K562 (cell line): ENCODE measurements around the gene ADIPOR2. TPM values are rescaled to one million over a fixed set of nuclear protein-coding genes. Genes with fewer than 3 reads are reported as not detected.
A peak's percentile ranks its signal among the peaks of the same experiment; 100 is the strongest.

Source experiments
- ATAC-seq: fragments of 200-7000 bp; cut with Tn5 transposase; 3 replicates; pipeline ENCODE4 v1.9.1; 2020; ENCODE audit warnings: moderate library complexity
- BruUV-seq: library from RNA; stranded (reverse); fragments of 400-500 nt; replicated peaks from 2 replicates; lab custom pipeline; 2021; lab: Mats Ljungman, UMichigan
- CTCF ChIA-PET: fragments of 300-600 bp; formaldehyde crosslinking; extraction: SDS; loops from one replicate; lab custom pipeline; 2021; ENCODE audit warnings: low intra/inter-chr PET ratio; lab: Yijun Ruan, JAX
- POLR2A ChIA-PET: fragments of 300-600, 350-650 bp; sonication (Branson Sonifier 250); formaldehyde crosslinking; extraction: SDS; loops from one replicate; lab custom pipeline; 2021; ENCODE audit warnings: antibody characterized with exemption, inconsistent platforms; lab: Yijun Ruan, JAX
- DNase-seq, 4 experiments: peaks; one replicate each; pipeline versions ENCODE4 v3.0.0 to v3.0.0-alpha.2; 2011 to 2018; ENCODE audit warnings: low spot score in 3 of 4, mixed read lengths in 3 of 4; ENCODE audit errors: extremely low read depth in 1 of 4
- FAIRE-seq: peaks from 2 replicates; lab custom pipeline; 2011; peaks lifted over from hg19 to GRCh38; lab: Jason Lieb, UNC
- H2AFZ ChIP-seq: 2 replicates; pipeline ENCODE4 v1.6.0; 2011; ENCODE audit warnings: low read depth, low read length, control low read depth, inconsistent platforms
- H3K27ac ChIP-seq: fragments of 200-600 bp; 3 replicates; pipeline ENCODE4 v1.8.0; 2011; ENCODE audit warnings: low read depth, mild to moderate bottlenecking, control low read depth, inconsistent platforms, low read length, moderate library complexity, mixed read lengths; ENCODE audit errors: extremely low read depth
- H3K27me3 ChIP-seq, 2 experiments: fragments of 300-600 bp in 1 of 2; 2 replicates in 1 of 2; 3 replicates in 1 of 2; pipeline versions ENCODE4 v1.6.0 to v1.8.0; 2011; ENCODE audit warnings: inconsistent platforms in 2 of 2, low read length in 2 of 2, mild to moderate bottlenecking in 1 of 2, mixed read lengths in 1 of 2, moderate library complexity in 1 of 2; ENCODE audit not compliant: control insufficient read depth in 2 of 2, insufficient read depth in 2 of 2
- H3K36me3 ChIP-seq: fragments of 300-600 bp; 3 replicates; pipeline ENCODE4 v1.8.0; 2011; ENCODE audit warnings: mild to moderate bottlenecking, low read length, inconsistent platforms; ENCODE audit not compliant: control insufficient read depth, insufficient read depth
- H3K4me1 ChIP-seq, 2 experiments: fragments of 200-600 bp in 1 of 2; replicated peaks in 1 of 2; 2 replicates in 1 of 2; 3 replicates in 1 of 2; pipeline versions ENCODE4 v1.5.1 to v1.8.0; 2011; ENCODE audit warnings: inconsistent platforms in 2 of 2, low read length in 2 of 2, mild to moderate bottlenecking in 1 of 2, mixed read lengths in 1 of 2, moderate library complexity in 1 of 2; ENCODE audit not compliant: control insufficient read depth in 2 of 2, insufficient read depth in 2 of 2
- H3K4me2 ChIP-seq: 2 replicates; pipeline ENCODE4 v1.6.1; 2011; ENCODE audit warnings: low read length, control low read depth, inconsistent platforms, mixed read lengths; ENCODE audit not compliant: insufficient read depth
- H3K4me3 ChIP-seq: fragments of 200-600 bp; sonication (generic), shearing (Covaris generic); 2 replicates; pipeline ENCODE4 v1.5.1; 2016; ENCODE audit warnings: control low read depth, inconsistent platforms
- H3K79me2 ChIP-seq: fragments of 200-600 bp; 3 replicates; pipeline ENCODE4 v1.8.0; 2011; ENCODE audit warnings: low read length, inconsistent platforms; ENCODE audit not compliant: control insufficient read depth, insufficient read depth
- H3K9ac ChIP-seq, 2 experiments: 2 replicates each; pipeline versions ENCODE4 v1.6.0 to v1.6.1; 2011; ENCODE audit warnings: low read depth in 2 of 2, low read length in 2 of 2, control low read depth in 1 of 2, inconsistent platforms in 1 of 2, mild to moderate bottlenecking in 1 of 2, mixed read lengths in 1 of 2; ENCODE audit not compliant: insufficient read depth in 1 of 2
- H3K9me1 ChIP-seq: one replicate; pipeline ENCODE4 v1.6.0; 2011; ENCODE audit warnings: inconsistent platforms, mild to moderate bottlenecking, low read length, moderate library complexity; ENCODE audit not compliant: control insufficient read depth, insufficient read depth
- H3K9me3 ChIP-seq: replicated peaks from 2 replicates; pipeline ENCODE4 v1.5.1; 2011; ENCODE audit warnings: low read depth, low read length, inconsistent platforms; ENCODE audit not compliant: control insufficient read depth, insufficient read depth
- H4K20me1 ChIP-seq: replicated peaks from 2 replicates; pipeline ENCODE4 v1.6.1; 2011; ENCODE audit warnings: low read length, inconsistent platforms, mixed read lengths; ENCODE audit not compliant: control insufficient read depth, insufficient read depth
- ELF1 ChIP-seq: fragments of 200-800 bp; sonication (Bioruptor generic); IDR thresholded peaks from 2 replicates; pipeline ENCODE4 v1.6.1; 2016; ENCODE audit warnings: missing genetic modification characterization, missing compliant biosample characterization
- ESRRA ChIP-seq: fragments of 450-650 bp; IDR thresholded peaks from 2 replicates; pipeline ENCODE4 v1.6.1; 2014; ENCODE audit warnings: low read depth, mild to moderate bottlenecking, moderate library complexity, borderline replicate concordance
- TEAD4 ChIP-seq, 2 experiments: sonication (generic) in 1 of 2; formaldehyde crosslinking in 1 of 2; IDR thresholded peaks; 2 replicates each; pipeline versions ENCODE4 v1.6.1 to v1.8.0; 2012 to 2022; ENCODE audit warnings: borderline replicate concordance in 1 of 2, inconsistent platforms in 1 of 2, low read length in 1 of 2, mild to moderate bottlenecking in 1 of 2, missing genetic modification reagents in 1 of 2
- WGBS: fragments of 100-300 bp; shearing (Covaris generic); methylation state at CpG from one replicate; pipeline ENCODE4 v1.1.6; 2016; ENCODE audit warnings: low coverage, mixed read lengths; ENCODE audit not compliant: insufficient coverage; ENCODE audit errors: missing lambda C conversion rate; 5-methylcytosine and 5-hydroxymethylcytosine counted together
- in situ Hi-C: fragments of 300-500 bp; cut with MboI; formaldehyde crosslinking; loops from 4 replicates; pipeline ENCODE4 v1.15.0; 2018; ENCODE audit warnings: inconsistent platforms, mixed read lengths
- intact Hi-C: fragments of 100-400 bp; cut with micrococcal nuclease; formaldehyde crosslinking; loops from 2 replicates; pipeline ENCODE4 v1.14.2; 2022
- polyA plus RNA-seq, 8 experiments: library from polyadenylated mRNA; depleted of rRNA in 4 of 8; stranded (reverse) in 5 of 8; unstranded in 3 of 8; fragments of >200 nt; fragmentation: Nextera tagmentation in 2 of 8; fragmentation: Illumina TruSeq in 1 of 8; extraction: Ambion mirVana in 2 of 8; extraction: Trizol in 1 of 8; gene quantifications; 2 replicates each; pipeline versions ENCODE4 v1.2.1 to v1.2.3, GENCODE V29; 2011 to 2014; ENCODE audit warnings: inconsistent platforms in 1 of 8, missing spikeins in 1 of 8
- total RNA-seq, 7 experiments: library from RNA; depleted of rRNA in 6 of 7; stranded (reverse); fragments of >200 nt in 6 of 7; fragmentation: Illumina TruSeq in 2 of 7; extraction: Trizol in 2 of 7; gene quantifications; 2 replicates each; pipeline versions ENCODE4 v1.2.1 to v1.2.3, GENCODE V29; 2011 to 2021; ENCODE audit warnings: low replicate concordance in 1 of 7
- TF ChIP-seq, protein P1 (sequence below): fragments of 200-800 bp; sonication (Bioruptor generic); IDR thresholded peaks from 2 replicates; pipeline ENCODE4 v1.6.1; 2017; ENCODE audit warnings: missing genetic modification characterization, missing compliant biosample characterization

Gene ADIPOR2
- total and polyA plus RNA-seq, 9 of the 15 experiments (the other 6 are each of a cell fraction or from before 2014, with no cell fraction given), result 10.9 to 63.5 (median 46.0) TPM

DNA sequence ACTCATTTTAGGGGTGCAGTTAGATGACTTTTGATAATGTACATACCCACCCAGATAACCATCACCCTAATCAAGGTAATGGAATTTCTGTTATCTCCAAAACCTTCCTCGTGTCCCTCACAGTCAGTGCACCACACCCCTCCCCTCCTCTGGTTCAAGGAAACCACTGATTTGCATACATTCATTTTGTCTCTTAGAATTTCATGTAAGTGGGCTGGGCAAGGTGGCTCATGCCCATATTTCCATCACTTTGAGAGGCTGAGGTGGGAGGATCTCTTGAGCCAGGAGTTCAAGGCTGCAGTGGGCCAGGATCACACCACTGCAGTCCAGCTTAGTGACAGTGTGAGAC is 15.7 kb downstream of the ADIPOR2 start:
- Histone ChIP-seq H3K79me2 (peaks cover 99% of the 10 kb centered on the region), H3K9me1 (no peaks in the 10 kb centered on the region), H3K27me3 (no peaks in the 10 kb centered on the region), H3K4me1 (peaks cover 3 to 12% of the 10 kb centered on the region in 2 experiments; a peak in 4 of 5 replicates), H3K27ac (peak overlapping the region; percentile 11; the same call in 2 of the 3 replicates), H3K9ac (no peak overlapping the region), H4K20me1 (0 out of 2 replicates have a peak, but pooled peaks cover 4% of the 10 kb centered on the region), H3K9me3 (no peaks in the 10 kb centered on the region; the same call in 1 of the 2 replicates), H3K4me2 (0 out of 2 replicates have a peak overlapping the region, but pooled peaks have one; percentile 1), H3K4me3 (no peak overlapping the region), H2AFZ (no peak overlapping the region), H3K36me3 (peaks cover 4% of the 10 kb centered on the region; the same call in 2 of the 3 replicates)
- TF ChIP-seq TEAD4 (IDR thresholded peaks at IDR 0.05; ENCODE audit: low read length) (0 out of 2 replicates have a peak, but pooled peaks have one; percentile 19), TEAD4 (CRISPR knock-in tag; IDR thresholded peaks at IDR 0.05; ENCODE audit: borderline replicate concordance) (no peak), ESRRA (no peak), ELF1 (tag) (0 out of 2 replicates have a peak, but pooled peaks have one; percentile 18)
- TF ChIP-seq, protein P1, sequence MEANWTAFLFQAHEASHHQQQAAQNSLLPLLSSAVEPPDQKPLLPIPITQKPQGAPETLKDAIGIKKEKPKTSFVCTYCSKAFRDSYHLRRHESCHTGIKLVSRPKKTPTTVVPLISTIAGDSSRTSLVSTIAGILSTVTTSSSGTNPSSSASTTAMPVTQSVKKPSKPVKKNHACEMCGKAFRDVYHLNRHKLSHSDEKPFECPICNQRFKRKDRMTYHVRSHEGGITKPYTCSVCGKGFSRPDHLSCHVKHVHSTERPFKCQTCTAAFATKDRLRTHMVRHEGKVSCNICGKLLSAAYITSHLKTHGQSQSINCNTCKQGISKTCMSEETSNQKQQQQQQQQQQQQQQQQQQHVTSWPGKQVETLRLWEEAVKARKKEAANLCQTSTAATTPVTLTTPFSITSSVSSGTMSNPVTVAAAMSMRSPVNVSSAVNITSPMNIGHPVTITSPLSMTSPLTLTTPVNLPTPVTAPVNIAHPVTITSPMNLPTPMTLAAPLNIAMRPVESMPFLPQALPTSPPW (CRISPR knock-in tag), result peak; percentile 26; the same call in 1 of the 2 replicates
- no TSS peak for BruUV-seq
- in situ Hi-C loops, result no loop called here
- ATAC-seq (peak; percentile 62; the same call in 2 of the 3 replicates), FAIRE-seq (peak; percentile 23), DNase-seq (peak in 1 of 4 experiments; percentile 31)
- POLR2A ChIA-PET, result interaction anchor here (1.2 kb wide), 1 partner anchor 10 kb away, joined by 4 read pairs; no protein-coding TSS in a partner anchor
- intact Hi-C loops, result no loop called here
- CTCF ChIA-PET, result no interaction called here
- WGBS, result 0% methylated on average over 1 of the region's 1 CpG
